ENCODE results near the gene RFT1.

The RFT1 gene

GRCh38 chr3:53085476-53085875 lies 44.8 kb downstream of the RFT1 start:
- Histone ChIP-seq H3K9me3 (ENCODE audit: control insufficient read depth, insufficient read depth, low read length) (no peaks in the 10 kb centered on the region), H3F3A (ENCODE audit: control insufficient read depth, insufficient read depth) (no peaks in the 10 kb centered on the region), H3K4me3 (ENCODE audit: low read length) (no peak overlapping the region), H3K79me2 (ENCODE audit: control insufficient read depth, low read length) (no peaks in the 10 kb centered on the region), H3K9me2 (replicated peaks; ENCODE audit: control insufficient read depth, low read length) (no peaks in the 10 kb centered on the region), H3K27ac (ENCODE audit: low read depth, low read length) (no peak overlapping the region), H3K36me3 (ENCODE audit: control insufficient read depth, low read length) (peaks cover 8% of the 10 kb centered on the region; the same call in 1 of the 2 replicates), H3K4me2 (ENCODE audit: low read length) (no peak overlapping the region), H4K20me1 (ENCODE audit: control insufficient read depth, insufficient read depth, low read depth, low read length) (no peaks in the 10 kb centered on the region), H3K27me3 (ENCODE audit: control insufficient read depth, low read length) (no peaks in the 10 kb centered on the region), H3K4me1 (ENCODE audit: control insufficient read depth, low read length) (no peaks in the 10 kb centered on the region)
- TF ChIP-seq CTCF (IDR thresholded peaks at IDR 0.05; ENCODE audit: low read depth, low read length, poor library complexity, severe bottlenecking) = no peak
- TF ChIP-seq EZH2phosphoT487 (IDR thresholded peaks at IDR 0.05; ENCODE audit: borderline replicate concordance, low read length) = no peak

DNA sequence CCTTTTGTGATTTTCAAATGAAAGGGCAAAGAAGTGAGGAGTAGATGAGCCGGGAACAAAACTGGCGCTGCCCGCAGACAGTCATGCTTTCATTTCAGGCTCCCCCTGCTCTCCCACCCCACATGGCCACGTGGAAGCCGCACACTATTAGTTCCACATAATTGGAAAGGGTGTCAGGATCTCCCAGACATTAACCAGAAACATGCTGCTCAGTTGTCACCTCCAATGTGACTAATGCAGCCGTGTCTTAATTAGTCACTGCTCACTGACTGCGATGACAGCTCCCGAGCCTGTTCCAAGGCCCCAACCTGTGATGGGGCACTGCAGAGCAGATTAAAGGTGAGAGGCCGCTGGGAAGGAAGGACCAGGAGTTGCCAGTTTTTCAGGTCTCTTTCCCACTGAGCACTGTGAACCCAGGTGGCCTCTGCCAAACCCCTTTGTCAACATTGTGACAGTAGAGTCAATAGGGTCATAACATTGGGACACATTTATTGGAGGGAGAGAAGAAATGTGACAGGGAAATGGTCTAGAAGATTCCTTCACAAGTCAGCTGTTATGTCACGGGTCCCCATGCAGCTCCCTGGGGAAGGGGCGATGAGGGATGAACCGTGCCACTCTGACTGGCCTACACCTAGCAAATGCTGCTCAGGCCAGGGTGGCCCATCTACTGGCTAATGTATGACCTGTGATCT lies 45.8 kb downstream of the RFT1 start:
- Histone ChIP-seq H3K4me2 (ENCODE audit: low read length) (no peak overlapping the region), H3K36me3 (ENCODE audit: control insufficient read depth, low read length) (no peaks in the 10 kb centered on the region; the same call in 1 of the 2 replicates), H3K27ac (ENCODE audit: low read depth, low read length) (no peak overlapping the region), H3K4me1 (ENCODE audit: control insufficient read depth, low read length) (no peaks in the 10 kb centered on the region), H3K4me3 (ENCODE audit: low read length) (no peak overlapping the region), H3K79me2 (ENCODE audit: control insufficient read depth, low read length) (no peaks in the 10 kb centered on the region), H3K9me3 (ENCODE audit: control insufficient read depth, insufficient read depth, low read length) (no peaks in the 10 kb centered on the region), H3F3A (ENCODE audit: control insufficient read depth, insufficient read depth) (no peaks in the 10 kb centered on the region), H4K20me1 (ENCODE audit: control insufficient read depth, insufficient read depth, low read depth, low read length) (no peaks in the 10 kb centered on the region), H3K9me2 (replicated peaks; ENCODE audit: control insufficient read depth, low read length) (no peaks in the 10 kb centered on the region), H3K27me3 (ENCODE audit: control insufficient read depth, low read length) (no peaks in the 10 kb centered on the region)
- TF ChIP-seq CTCF (IDR thresholded peaks at IDR 0.05; ENCODE audit: low read depth, low read length, poor library complexity, severe bottlenecking) (no peak), EZH2phosphoT487 (IDR thresholded peaks at IDR 0.05; ENCODE audit: borderline replicate concordance, low read length) (no peak)

DNA sequence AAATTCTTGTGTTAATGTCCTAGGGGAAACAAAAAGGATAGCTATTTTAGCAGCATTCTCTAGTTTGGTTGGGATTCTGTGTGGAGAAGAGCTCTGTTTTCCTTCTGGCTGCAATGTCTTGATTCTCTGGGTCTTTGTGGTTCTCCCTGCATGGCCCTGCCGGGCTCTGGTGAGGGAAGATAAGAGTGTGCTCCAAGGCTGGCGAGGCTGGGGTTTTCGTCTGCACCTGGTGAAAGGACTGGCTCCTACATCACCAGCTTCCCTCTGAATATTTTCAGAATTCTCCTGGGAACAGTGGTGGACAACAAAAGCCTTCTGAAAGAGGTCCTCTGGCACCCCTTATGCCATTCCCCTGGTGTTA lies 46.3 kb downstream of the RFT1 start:
- no peaks in the 10 kb centered on the region for H3K27me3 ChIP-seq (ENCODE audit: control insufficient read depth, low read length)
- no peaks in the 10 kb centered on the region for H3K9me2 ChIP-seq (replicated peaks; ENCODE audit: control insufficient read depth, low read length)
- H3K36me3 ChIP-seq (ENCODE audit: control insufficient read depth, low read length) = no peaks in the 10 kb centered on the region
- H3K4me3 ChIP-seq (ENCODE audit: low read length) = no peak overlapping the region
- no peaks in the 10 kb centered on the region for H3K4me1 ChIP-seq (ENCODE audit: control insufficient read depth, low read length)
- H3K9me3 ChIP-seq (ENCODE audit: control insufficient read depth, insufficient read depth, low read length) = no peaks in the 10 kb centered on the region
- TF ChIP-seq EZH2phosphoT487 (IDR thresholded peaks at IDR 0.05; ENCODE audit: borderline replicate concordance, low read length) (no peak), CTCF (IDR thresholded peaks at IDR 0.05; ENCODE audit: low read depth, low read length, poor library complexity, severe bottlenecking) (no peak)
- no peak overlapping the region for H3K4me2 ChIP-seq (ENCODE audit: low read length)
- H3K27ac ChIP-seq (ENCODE audit: low read depth, low read length) = no peak overlapping the region
- H3F3A ChIP-seq (ENCODE audit: control insufficient read depth, insufficient read depth) = no peaks in the 10 kb centered on the region
- H4K20me1 ChIP-seq (ENCODE audit: control insufficient read depth, insufficient read depth, low read depth, low read length) = no peaks in the 10 kb centered on the region
- no peaks in the 10 kb centered on the region for H3K79me2 ChIP-seq (ENCODE audit: control insufficient read depth, low read length)

Data from DOHH2 (cell line).